ENCODE results near the gene IRF8.
"Not testable (repeated sequence)": the region's sequence is repeated elsewhere in the genome, so short reads cannot be mapped to it uniquely, and the experiment has no call there.

IRF8 gene, protein sequence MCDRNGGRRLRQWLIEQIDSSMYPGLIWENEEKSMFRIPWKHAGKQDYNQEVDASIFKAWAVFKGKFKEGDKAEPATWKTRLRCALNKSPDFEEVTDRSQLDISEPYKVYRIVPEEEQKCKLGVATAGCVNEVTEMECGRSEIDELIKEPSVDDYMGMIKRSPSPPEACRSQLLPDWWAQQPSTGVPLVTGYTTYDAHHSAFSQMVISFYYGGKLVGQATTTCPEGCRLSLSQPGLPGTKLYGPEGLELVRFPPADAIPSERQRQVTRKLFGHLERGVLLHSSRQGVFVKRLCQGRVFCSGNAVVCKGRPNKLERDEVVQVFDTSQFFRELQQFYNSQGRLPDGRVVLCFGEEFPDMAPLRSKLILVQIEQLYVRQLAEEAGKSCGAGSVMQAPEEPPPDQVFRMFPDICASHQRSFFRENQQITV

DNA sequence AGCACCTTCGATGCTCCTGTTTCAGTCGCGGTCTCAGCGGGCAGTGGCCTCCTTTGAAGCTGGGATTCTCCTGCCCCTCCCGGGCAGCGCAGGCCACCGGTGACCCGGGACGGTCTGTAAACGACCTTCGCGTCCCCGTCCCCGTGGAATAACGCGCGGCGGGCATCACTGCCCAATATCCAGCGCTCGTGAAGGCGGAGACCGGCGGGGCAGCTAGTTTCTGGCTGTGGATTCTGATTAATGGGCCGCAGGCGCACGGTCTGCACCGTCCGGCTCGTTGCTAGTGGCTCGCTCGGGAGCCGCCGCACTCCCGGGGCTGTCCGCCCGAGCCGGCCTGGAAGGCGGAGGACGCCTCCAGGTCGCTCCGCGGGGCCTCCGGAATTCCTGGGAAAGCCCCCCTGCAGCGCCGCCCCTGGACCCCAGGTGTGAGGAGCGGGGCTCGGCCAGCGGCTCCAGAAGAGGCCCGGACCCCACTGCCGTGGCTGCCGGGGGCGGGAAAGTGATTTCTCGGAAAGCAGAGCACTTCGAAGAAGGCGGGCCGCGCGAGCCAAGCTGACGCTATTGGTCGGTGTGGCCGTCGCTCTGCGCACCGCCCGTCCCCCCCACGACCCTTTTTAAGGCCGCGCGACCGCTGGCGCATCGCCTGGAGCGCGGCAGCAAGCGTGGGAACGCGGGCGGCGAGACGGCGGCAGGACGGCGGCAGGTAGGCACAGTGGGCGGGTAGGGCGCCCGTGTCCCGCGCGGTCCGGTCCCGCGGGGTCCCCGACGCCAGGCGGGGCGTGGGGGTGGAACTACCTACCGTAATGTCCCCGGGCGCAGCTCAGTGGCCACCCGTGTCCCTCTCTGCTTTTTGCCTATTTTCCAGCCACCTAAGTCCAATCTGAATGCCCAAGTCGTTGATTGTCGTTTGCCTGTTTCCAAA, at the start of gene IRF8:
Gene IRF8 (plus strand): TSS at position 642 of the 922 bp plus-strand sequence. CDS start 3,854 bp downstream, outside the sequence.
- peak; percentile 54 for DNase-seq (ENCODE audit: low read depth)

DNA sequence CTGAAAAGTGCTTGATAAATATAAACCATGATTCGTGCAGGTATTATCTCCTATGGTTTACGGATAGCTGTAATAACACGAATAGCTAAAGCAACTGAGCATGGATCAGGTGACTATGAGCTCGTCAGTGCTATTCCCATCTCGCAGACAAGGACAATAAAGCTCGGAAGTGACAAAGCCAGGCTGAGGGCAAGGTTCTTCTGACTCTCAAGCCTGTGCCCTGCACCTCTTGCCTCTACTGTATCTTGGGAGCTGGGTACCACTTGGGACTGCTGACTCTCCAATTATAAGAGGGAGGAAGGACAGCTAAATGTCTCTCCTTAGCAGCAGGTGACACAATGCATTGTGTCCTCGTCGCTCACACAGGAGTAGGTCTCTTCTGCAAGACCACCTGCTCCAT, 49.6 kb upstream of the IRF8 start:
- DNase-seq (ENCODE audit: low read depth), result no peak

DNA sequence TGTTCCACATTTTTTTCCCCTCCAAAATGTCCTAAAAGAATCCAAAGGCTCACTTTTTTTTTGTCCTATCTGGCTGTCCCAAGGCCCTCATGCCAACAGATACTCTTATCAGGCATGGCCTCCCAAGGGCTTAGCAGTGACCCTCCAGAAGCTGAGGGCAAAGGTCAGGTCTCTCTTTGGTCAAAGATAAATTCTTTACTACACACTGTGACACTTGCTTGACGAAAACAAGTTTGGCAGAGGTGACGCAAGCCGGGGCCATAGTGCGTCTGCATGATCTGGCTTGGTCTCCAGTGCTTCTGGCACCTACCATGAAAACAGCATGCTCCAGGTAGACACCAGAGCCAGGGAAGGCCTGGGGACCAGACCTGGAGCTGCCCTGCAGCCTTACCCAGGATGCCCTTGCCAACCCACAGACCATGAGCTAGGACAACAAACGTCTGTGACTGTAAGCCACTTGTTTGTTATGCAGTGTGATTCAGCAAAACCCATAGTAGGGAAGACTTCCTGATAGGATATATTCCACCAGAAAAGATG, 48.5 kb upstream of the IRF8 start:
- no peak for DNase-seq (ENCODE audit: low read depth)

DNA sequence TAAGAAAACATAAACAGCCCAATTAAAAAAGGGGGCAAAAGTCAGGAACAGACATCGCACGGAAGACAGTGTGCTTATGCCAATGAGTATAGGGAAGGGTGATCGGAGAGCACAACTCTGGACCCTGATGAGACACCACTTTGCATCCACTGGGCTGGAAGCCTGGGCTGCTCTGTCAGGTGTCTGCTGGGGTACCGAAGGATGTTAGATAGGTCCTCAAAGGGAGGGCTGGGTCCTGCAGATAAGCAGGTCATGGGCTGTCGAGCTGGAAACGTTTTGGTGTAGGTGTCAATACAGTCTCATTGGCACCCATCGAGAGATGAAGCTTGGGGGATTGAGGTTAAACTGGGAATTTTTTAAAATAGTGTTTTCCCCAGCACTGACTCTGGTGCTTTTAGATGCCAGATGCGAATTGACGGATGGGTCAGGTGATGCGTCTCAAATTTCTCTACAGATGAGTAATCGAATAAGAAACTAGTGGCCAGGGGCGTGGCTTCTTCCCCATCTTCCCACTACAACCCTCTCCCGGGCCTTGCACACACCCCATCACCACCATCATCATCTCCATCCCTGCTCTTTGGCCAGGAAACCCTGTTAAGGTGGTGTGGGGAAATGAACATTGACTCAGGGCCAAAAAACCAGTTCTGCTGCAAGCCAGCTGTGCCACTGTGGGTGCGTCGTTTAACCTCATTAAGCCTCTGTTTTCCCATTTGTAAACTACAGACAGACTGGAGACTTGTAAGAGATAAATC, 47.8 kb upstream of the IRF8 start:
- no peak for DNase-seq (ENCODE audit: low read depth)

DNA sequence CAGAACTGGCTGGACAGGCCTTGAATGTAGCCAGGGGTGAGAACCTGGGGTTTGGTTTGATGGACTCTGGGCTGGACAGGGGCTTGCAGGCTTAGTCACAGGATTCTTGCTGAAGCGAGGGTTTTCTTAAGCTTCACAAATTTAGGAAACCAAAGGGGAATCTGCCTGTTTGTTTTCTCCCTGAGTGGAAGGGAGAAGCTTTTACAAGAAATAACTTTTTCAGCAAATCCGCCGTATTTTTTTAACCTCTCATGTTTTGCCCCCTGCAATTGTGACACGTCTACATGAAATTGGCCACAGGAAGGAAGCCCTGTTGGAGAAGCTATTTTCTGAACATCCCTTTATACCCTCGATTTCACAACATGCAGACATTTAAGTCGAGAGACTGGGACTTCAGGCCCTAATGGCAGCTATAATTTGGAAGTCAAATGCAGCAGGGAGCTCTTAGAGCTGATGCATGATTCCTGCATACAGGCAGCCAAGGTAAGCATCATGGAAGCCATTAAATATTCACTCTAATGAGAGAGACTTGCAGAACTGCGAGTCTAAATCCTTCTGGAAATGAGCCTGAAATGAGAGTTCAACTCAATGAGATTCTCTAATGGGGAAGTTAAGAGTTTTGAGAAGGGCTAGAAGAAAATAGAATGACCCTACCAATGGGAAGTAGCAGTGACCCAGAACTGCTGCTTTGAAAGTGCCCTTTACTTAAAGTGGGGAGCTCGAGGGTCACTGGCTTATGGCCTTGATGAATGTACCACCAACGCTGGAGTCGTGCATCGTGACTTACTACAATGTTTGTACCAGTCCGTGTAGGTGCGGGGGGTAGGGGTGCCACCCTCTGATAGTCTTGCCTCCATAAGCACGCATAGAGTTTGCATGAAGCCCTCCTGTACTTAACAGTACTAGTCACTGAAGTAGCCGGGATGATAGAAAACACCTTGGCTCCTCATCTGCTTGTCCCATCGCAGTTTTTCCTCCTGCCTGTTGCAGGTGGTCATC, 45.1 kb upstream of the IRF8 start:
- no peak for DNase-seq (ENCODE audit: low read depth)

DNA sequence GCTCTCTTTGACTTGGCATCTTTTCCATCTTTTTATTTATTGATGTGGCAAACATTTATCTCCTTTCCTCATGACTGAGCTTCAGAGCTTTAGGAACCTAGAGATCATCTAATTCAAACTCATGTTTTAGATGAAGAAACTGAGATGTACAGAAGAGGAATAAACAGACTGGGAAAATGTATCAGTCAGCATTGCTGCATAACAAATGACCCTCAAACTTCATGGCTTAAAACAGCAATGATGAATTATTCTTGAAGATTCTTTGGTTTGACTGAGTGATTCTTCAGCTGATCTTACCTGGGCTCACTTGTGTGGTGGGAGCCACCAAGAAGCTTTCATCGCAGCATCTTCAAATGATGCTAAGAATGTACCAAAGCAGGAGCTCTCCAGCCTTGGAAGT, 44.0 kb upstream of the IRF8 start:
- no peak for DNase-seq (ENCODE audit: low read depth)

DNA sequence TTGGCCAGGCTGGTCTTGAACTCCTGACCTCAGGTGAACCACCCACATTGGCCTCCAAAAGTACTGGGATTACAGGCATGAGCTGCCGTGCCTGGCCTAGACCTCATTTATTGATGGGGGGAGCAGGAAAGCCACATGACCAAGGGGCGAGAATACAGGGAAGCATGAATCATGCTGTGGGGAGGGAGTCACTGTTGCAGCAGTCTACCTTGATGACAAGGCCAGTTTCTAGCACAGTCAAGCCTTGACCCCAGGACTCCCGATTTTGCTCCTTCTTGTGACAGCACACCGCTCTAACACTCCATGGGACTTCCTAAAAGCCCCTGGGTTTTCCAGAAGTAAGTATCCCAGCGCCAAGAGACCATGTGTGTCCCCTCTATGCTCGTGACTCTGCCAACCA, 42.9 kb upstream of the IRF8 start:
- no peak for DNase-seq (ENCODE audit: low read depth)

DNA sequence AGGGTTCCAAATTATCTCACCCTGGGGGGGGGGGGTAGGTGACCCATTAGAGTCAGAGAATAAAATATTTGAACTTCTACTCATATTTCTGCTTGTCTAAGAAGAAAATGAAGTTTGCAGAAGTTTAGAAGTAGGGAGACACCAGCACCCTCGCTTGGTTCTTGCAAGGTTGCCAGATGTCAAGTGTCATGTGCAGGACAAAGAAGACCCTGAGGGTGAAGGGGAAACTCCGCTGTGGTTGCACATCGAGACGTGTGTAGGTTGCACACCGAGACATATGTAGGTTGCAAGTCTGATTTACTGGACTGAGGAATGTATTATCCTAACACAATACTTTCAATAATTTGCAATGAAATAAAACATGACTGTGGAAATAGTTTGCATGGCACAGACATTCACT, 42.4 kb upstream of the IRF8 start:
- no peak for DNase-seq (ENCODE audit: low read depth)

DNA sequence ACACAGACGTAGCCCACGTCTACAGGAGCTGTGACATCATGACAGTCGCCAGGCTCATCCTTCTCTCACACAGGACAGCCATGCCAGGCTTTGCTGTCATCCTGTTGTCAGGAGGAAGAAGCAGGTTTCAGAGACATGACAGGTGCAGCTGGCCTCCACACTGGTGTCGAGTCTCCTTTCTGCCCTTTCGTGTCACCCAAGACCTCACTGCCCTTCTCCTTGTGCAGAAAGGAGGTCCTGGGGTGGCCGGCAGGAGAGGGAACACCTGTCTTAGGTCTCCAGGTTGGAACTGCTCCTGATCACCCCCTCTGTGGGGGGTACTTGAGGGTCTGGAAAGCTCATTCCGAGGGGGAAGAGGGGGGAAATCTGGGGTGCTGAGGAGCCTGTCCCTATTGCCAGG, 41.6 kb upstream of the IRF8 start:
- no peak for DNase-seq (ENCODE audit: low read depth)

DNA sequence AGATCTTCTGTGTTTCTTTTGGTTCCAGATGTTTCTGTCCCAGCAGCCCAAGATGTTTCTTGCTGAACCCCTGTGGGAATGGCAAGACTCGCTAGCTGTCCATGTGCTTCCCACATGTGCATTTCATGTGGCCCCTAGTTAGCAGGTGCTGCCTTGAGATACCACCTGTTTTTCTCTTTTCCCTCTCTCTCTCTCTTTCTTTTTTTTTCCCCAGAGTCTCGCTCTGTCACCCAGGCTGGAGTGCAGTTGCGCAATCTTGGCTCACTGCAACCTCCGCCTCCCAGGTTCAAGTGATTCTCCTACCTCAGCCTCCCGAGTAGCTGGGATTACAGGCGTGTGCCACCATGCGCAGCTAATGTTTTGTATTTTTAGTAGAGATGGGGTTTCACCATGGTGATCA, 40.4 kb upstream of the IRF8 start:
- not testable (repeated sequence) for DNase-seq (ENCODE audit: low read depth)

DNA sequence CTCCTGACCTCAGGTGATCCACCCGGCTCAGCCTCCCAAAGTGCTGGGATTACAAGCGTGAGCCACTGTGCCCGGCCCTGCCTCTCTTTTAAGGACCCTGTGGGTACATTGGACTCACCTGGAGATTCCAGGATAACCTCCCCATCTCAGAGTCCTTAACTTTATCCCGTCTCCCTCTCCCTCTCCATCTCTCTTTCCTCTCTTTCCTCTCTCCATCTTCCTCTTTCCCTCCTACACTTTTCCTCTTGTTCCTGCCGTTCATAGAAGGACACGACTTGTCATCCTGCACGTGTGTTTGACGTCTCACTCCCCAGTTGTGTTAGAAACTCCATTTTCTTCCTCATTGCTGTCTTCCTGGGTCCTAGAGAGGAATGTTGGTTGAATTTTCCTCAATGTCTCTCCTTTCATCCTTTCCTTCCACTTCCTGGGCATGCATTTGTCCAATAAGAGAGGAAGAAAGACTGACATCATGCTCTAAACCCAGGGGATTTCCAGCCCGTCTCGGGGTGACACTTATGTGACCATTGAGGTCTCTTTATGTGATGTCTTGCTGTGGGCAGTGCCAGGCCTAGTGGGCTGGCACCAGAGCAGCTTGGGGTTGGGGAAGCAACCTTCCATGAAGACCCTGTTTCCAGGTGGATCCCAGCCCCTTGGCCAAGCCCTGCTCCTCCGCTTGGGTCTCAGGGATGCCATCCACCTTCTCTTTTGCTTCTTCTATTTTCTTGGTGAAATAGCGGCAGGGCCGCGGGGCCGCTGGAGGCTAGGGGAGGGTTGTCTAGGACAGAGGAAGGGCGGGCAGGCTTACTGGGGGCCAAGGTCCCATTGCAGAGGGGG, 39.8 kb upstream of the IRF8 start:
- no peak for DNase-seq (ENCODE audit: low read depth)

DNA sequence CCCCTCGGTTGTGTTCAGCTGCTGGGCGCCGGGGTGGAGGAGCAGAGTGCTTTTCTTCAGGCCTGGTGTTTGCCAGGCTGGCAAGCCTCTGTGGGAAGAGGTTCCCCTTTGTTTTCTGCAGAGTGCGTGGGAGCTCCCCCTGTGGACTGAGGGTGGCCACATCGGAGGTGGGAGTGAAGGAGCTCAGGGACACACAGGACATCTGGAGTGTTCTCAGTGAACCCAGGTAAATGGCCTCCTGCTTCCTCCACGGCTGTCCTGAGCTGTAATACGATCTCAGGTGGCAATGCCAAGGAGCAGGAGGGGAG, 39.2 kb upstream of the IRF8 start:
- no peak for DNase-seq (ENCODE audit: low read depth)

DNA sequence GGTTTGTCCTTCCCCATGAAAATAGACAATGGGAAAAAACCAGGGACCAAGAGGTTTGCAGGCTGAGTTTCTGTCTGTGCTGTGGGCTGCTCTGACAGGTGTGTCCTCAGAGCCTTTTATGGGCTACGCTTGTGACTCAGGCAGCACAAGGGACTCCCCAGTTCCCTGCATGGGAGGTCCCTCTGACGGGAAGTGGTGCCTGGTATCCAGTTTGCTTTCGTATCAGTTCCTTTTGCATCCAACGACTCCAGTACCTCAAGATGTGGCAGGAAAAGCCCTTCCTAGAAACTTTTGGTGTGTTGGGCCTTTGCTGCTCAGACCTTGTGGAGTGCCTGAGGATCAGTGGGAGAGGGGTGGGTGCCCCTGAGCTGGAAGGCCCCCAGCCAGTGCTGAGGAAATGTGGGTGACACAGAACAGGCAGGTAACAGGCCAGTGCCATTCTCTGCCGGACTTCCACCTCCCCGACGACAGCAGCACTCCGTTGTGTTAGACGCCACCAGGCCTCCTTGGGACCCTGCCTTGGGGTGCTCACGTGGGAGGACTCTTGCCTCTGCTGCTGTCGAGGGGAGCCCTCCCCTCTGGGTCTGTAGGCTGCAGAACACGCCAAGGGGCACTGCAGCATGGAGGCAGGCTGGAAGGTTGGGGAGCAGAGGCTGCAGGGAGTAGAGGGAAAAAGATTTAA, 38.4 kb upstream of the IRF8 start:
- DNase-seq (ENCODE audit: low read depth), result no peak

DNA sequence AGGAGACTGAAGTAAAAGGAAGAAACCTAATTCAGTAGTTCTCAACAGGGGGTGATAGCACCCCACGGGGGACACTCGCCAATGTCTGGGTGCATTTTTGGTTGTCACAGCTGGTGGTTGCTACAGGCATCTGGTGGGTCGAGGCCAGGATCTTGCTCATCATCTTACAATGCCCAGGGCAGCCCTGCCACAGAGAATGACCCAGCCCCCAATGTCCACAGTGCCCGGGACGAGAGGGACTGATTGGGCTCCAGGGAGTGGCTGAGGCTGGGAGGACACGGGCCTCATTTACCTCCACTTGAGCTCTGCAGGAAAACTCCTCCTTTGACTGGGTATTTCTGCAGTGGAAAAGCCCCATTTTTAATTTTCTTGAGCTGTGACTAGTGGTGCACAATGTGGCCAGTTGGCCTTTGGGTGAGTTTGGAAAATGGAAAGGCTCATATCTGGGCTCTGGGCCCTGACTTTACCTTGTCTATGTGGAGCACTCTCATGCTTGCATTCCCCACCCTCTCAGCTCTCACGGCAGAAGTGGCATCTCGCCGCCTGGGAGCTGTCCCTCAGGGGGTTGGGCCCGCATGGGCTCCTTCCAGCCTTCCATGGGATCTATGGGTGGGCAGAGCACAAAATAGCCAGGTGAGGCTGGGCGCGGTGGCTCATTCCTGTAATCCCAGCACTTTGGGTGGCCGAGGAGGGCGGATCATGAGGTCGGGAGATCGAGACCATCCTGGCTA, 37.7 kb upstream of the IRF8 start:
- DNase-seq (ENCODE audit: low read depth), result no peak

DNA sequence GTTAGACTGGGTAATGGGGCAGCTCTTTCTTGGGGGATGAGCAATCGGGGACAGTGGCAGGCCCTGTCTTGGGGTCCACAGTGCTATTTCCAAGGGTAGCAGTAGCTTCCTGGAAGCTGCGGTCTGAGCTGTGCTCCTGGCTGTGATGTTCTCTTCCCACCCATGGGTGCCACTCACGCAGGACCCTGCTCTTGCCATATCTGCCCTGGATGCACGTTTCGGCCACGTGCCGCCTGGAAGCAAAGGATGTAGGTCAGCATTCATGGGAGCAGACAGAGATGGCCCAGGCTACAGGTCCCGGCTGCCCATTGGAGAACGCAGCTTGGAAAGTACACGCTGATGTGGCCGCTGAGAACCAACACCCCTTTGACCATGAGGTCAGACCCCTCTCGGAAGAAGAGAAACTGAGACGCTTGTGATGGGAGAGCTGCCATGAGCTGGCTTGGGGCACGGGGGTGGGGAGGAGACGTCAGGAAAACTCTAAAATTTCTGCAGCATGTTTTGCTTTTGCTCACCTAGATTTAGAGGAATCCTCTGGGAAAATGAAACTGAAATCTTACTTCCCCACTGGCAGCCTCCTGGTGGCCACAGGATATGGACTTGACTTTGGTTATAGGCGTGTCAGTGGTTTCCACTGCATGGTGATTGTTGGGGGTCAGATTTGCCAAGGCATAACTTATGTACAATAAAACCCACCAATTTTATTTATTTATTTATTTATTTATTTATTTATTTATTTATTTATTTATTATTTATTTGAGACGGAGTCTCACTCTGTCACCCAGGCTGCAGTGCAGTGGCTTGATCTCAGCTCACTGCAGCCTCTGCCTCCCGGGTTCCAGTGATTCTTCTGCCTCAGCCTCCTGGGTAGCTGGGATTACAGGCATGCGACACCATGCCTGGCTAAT, 36.2 kb upstream of the IRF8 start:
- DNase-seq (ENCODE audit: low read depth), result no peak

DNA sequence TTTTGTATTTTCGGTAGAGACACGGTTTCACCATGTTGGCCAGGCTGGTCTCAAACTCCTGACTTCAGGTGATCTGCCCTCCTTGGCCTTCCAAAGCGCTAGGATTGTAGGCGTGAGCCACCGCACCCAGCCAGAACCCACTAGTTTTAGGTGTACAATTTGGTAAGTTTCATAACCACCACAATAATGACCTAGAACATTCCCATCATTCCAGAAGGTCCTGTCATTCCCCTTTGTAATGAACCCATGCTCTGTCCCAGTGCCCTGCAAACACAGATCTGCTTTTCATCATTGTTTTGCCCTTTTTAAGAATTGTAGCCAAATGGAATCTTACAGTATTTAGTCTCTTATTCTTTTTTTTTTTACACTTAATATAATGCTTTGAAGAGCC, 35.6 kb upstream of the IRF8 start:
- no peak for DNase-seq (ENCODE audit: low read depth)

DNA sequence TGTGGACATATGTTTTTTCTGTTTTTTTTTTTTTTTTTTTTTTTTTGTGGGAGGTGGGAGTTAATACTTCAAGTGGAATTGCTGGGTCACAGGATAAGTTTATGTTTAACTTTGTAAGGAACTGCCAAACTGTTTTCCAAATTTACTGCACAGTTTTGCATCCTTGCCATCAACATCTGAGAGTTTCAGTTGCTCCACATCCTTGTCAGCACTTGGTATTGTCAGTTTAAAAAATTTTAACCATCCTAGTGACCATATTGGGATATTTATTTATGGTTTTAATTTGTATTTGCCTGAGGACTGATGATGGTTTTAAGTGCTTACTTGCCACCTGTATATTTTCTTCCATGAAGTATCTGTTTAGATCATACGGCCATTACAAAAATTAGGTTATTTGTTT, 34.0 kb upstream of the IRF8 start:
- no peak for DNase-seq (ENCODE audit: low read depth)

DNA sequence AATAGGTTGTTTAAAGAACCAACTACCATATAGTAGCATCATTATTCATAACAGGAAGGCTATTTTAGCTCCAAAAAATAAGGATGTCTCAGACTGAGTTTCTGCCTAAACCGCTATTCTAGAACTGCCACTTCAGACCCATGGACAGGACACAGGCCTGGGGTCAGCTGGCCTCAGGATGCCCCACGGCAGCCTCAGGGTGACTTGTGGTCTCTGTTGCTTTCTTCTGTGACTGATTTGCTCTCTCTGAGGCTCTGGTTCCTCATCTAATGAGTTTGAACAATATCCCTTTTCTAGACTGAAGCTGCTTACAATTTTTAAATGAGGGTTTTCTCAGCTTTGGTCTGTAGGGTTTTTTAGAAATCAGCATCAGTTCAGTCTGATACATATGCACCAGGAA, 31.8 kb upstream of the IRF8 start:
- DNase-seq (ENCODE audit: low read depth), result no peak
